Testis (tissue), 2 donors: ENCODE data around the gene E2F3.
"Not testable (repeated sequence)": the region's sequence is repeated elsewhere in the genome, so short reads cannot be mapped to it uniquely, and the experiment has no call there.

Experiments
- CTCF ChIP-seq, 3 experiments: fragments of 450-650 bp in 2 of 3; fragments of 200-600 bp in 1 of 3; sonication (generic) in 1 of 3; IDR thresholded peaks; one replicate each; pipeline ENCODE4 v1.5.1; 2016 to 2019; ENCODE audit warnings: antibody characterized with exemption in 3 of 3, mild to moderate bottlenecking in 2 of 3, moderate library complexity in 1 of 3
- POLR2A ChIP-seq: fragments of 450-650 bp; IDR thresholded peaks from one replicate; pipeline ENCODE4 v1.6.1; 2017; ENCODE audit warnings: antibody characterized with exemption, mild to moderate bottlenecking, moderate library complexity

DNA sequence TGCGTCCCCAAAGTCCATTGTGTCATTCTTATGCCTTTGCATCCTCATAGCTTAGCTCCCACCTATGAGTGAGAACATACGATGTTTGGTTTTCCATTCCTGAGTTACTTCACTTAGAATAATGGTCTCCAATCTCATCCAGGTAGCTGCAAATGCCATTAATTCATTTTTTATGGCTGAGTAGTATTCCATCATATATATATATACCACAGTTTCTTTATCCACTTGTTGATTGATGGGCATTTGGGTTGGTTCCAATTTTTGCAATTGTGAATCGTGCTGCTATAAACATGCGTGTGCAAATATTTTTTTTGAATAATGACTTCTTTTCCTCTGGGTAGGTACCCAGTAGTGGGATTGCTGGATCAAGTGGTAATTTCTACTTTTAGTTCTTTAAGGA is 63.9 kb downstream of the E2F3 start:
- not testable (repeated sequence) for TF ChIP-seq CTCF (IDR thresholded peaks at IDR 0.05); POLR2A
